T-helper 1 cell treated with Interleukin-12 subunit alpha and Interleukin-12 subunit beta and Interleukin-4 antibody, amounts not matched to agents 30 μg/mL and 1 μg/mL, for 36 hours (primary cell): ENCODE data around the gene AMPD2.

Source experiments
- H3K27ac Mint-ChIP-seq: one replicate; pipeline ENCODE4 v1.8.0; 2021; ENCODE audit warnings: mild to moderate bottlenecking, mixed read lengths
- H3K27me3 Mint-ChIP-seq: one replicate; pipeline ENCODE4 v1.8.0; 2021; ENCODE audit warnings: low read depth, mixed read lengths
- H3K36me3 Mint-ChIP-seq: one replicate; pipeline ENCODE4 v1.8.0; 2021; ENCODE audit warnings: low read depth, mixed read lengths
- H3K4me1 Mint-ChIP-seq: one replicate; pipeline ENCODE4 v1.8.0; 2021; ENCODE audit warnings: low read depth, mixed read lengths
- H3K4me3 Mint-ChIP-seq: one replicate; pipeline ENCODE4 v1.8.0; 2021; ENCODE audit warnings: mild to moderate bottlenecking, moderate library complexity, mixed read lengths
- H3K9me3 Mint-ChIP-seq: one replicate; pipeline ENCODE4 v1.8.0; 2021; ENCODE audit warnings: mixed read lengths

AMPD2 gene

DNA sequence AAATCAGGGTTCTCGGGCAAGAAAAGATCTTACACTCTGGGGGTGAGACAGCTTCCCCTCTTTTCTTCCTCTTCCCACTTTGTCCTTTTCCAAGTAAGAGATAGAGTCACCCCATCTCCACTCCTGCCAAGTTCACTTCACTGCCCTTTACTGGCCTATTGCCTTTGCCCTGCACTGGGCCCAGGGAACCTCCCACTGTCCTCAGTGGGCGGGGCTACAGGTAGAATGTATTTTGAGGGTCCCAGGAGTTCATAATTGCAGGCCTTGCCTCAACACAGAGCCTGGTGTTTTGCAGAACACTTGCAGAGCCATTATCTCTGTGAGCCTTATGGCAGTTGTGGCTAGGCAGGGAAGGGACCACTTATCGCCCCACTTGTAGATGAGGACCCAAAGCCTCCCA lies 3.3 kb downstream of the AMPD2 start:
- Mint-ChIP-seq H3K4me1 (peaks cover 49% of the 10 kb centered on the region), H3K4me3 (peak overlapping the region; percentile 7), H3K9me3 (no peaks in the 10 kb centered on the region), H3K27ac (no peak overlapping the region), H3K27me3 (no peaks in the 10 kb centered on the region), H3K36me3 (peaks cover 19% of the 10 kb centered on the region)

DNA sequence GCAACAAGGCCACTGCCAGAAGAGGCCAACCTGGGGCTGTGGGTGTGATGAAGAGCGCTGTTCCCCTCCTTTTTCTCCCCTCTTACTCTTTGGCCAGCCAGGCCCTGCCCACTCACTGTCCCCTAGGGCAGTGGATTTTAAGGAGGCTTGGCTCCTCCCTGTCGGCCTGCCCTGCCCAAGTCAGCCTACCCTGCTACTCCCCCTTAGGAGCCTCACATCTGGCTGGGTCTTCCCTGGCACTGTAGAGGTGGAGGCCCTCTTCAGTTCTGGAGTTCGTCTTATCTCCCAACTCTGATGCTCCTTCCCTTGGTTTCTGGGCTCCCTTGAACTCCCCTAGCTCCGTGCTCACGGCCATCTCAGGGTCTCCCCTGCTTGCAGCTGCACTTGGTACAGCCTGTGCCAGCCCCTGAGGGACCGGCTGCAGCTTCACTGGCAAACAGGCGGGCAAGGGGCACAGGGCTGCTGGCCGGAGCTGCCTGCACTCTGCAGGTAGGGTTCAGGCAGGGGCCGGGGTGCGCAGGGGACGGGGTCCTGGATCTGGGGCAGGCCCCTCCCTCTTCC lies 4.0 kb downstream of the AMPD2 start:
- Mint-ChIP-seq H3K9me3 (no peaks in the 10 kb centered on the region), H3K27me3 (no peaks in the 10 kb centered on the region), H3K27ac (peak overlapping the region; percentile 81), H3K4me1 (peaks cover 46% of the 10 kb centered on the region), H3K36me3 (peaks cover 21% of the 10 kb centered on the region), H3K4me3 (peak overlapping the region; percentile 66)

DNA sequence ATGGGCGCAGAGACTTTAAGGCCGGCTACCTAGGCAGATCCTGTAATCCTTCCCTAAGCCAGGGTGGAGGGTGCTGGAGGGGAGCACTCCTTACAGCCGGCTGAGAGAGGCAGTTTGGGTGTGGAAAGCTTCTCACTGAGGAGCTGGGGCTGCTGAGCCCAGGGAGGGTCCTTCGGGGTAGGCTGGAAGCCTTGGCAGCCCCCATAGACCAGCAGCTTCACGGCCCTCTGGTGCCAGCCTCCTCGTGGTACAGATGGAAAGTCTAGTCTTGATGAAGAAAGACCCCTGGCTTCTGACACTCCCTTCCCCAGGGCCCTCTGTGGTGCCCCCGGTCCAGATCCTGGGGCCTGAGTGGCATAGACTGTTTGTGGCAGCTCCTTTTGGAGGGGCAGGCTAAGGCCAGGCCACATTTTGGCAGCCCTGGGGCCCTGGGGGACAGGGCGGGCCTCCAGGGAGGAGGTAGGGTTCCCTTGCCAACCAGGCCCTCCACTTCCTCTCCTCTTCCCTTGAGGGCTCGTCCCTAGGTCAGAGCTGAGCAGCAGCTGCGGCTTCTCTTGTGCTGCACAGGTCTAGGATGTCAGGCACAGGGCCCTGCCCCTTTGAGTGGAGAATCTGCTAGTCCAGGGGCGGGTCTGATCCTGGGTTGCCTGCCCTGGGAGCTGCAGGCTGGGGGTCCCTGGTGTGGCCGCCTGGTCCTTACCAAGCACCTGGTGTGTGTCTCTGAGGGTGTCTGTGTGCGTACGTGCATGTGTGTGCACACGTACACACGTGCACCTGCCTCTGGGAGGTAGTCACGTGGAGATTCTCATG lies 4.8 kb downstream of the AMPD2 start:
- Mint-ChIP-seq H3K4me1 (peaks cover 39% of the 10 kb centered on the region), H3K4me3 (peak overlapping the region; percentile 31), H3K27me3 (no peaks in the 10 kb centered on the region), H3K36me3 (peaks cover 20% of the 10 kb centered on the region), H3K27ac (peak overlapping the region; percentile 81), H3K9me3 (no peaks in the 10 kb centered on the region)

DNA sequence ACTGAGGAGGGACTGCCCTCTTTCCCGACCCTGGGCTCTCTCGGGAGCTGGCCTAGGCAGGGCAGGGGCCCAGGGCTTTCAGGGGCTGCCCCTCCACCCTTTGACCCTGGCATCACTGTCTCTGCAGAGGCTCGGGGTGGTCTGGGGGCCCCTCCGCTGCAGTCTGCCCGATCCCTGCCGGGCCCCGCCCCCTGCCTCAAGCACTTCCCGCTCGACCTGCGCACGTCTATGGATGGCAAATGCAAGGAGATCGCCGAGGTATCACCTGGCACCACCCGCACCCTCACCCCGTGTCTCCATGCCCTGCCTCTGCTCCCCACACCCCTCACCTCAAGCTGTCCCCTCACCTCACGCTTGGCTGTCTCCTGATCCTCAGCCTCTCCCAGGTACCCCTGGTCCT lies 5.5 kb downstream of the AMPD2 start:
- Mint-ChIP-seq H3K9me3 (no peaks in the 10 kb centered on the region), H3K36me3 (peaks cover 22% of the 10 kb centered on the region), H3K27me3 (no peaks in the 10 kb centered on the region), H3K4me3 (no peak overlapping the region), H3K4me1 (peaks cover 37% of the 10 kb centered on the region), H3K27ac (no peak overlapping the region)

DNA sequence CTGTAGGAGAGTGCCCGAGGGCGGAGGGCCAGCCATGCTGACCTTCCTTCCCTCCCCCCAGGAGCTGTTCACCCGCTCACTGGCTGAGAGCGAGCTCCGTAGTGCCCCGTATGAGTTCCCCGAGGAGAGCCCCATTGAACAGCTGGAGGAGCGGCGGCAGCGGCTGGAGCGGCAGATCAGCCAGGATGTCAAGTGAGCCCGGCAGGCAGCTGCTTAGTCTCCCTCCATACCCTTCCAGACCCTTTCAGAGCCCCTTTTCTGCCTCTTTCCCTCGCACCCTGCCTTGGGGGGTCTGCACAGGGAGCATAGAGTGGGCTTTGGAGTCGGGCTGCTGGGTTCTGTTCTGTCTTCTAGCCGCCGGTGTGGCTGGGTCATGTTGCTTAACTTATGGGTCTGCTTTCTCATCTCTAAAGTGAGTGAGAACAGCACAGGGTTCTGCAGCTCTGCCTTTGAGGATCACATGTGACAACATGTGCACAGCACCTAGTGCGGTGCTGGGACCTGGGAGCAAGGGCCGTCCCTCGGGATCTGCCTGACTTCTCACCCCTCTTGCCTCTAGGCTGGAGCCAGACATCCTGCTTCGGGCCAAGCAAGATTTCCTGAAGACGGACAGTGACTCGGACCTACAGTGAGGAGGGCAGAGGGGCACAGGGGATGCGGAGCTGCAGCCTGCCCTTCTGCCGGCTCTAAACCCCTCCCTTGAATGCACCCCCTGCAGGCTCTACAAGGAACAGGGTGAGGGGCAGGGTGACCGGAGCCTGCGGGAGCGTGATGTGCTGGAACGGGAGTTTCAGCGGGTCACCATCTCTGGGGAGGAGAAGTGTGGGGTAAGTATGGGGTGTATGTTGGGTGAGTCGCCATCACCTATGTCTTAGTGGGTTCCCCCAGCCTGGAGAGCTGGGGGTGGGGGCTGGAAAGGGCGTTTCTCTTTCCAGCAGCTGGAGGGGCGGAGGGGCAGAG lies 6.2 kb downstream of the AMPD2 start:
- Mint-ChIP-seq H3K9me3 (no peaks in the 10 kb centered on the region), H3K36me3 (peaks cover 22% of the 10 kb centered on the region), H3K4me3 (no peak overlapping the region), H3K4me1 (peaks cover 37% of the 10 kb centered on the region), H3K27ac (no peak overlapping the region), H3K27me3 (no peaks in the 10 kb centered on the region)

DNA sequence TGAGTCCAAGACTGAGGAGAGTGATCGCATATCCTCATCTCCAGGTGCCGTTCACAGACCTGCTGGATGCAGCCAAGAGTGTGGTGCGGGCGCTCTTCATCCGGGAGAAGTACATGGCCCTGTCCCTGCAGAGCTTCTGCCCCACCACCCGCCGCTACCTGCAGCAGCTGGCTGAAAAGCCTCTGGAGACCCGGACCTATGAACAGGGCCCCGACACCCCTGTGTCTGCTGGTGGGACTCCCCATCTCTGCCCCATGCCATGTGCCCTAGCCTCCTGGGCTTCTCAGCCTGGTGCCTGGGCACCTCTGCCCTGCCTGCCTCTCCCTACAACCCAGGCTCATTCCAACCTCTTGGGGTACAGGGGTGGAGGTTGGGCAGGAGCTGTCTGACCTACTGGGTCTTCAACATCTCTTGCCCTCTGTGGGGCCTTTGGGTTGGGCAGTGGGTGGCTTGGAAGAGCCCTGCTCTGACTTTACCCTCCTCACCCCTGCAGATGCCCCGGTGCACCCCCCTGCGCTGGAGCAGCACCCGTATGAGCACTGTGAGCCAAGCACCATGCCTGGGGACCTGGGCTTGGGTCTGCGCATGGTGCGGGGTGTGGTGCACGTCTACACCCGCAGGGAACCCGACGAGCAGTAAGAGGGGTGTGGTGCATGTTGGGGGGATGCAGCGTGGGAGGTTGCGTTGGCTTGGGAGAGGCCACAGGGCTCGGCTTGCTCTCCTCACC lies 7.2 kb downstream of the AMPD2 start:
- no peak overlapping the region for H3K4me3 Mint-ChIP-seq
- no peak overlapping the region for H3K27ac Mint-ChIP-seq
- peaks cover 22% of the 10 kb centered on the region for H3K36me3 Mint-ChIP-seq
- peaks cover 31% of the 10 kb centered on the region for H3K4me1 Mint-ChIP-seq
- no peaks in the 10 kb centered on the region for H3K27me3 Mint-ChIP-seq
- no peaks in the 10 kb centered on the region for H3K9me3 Mint-ChIP-seq

DNA sequence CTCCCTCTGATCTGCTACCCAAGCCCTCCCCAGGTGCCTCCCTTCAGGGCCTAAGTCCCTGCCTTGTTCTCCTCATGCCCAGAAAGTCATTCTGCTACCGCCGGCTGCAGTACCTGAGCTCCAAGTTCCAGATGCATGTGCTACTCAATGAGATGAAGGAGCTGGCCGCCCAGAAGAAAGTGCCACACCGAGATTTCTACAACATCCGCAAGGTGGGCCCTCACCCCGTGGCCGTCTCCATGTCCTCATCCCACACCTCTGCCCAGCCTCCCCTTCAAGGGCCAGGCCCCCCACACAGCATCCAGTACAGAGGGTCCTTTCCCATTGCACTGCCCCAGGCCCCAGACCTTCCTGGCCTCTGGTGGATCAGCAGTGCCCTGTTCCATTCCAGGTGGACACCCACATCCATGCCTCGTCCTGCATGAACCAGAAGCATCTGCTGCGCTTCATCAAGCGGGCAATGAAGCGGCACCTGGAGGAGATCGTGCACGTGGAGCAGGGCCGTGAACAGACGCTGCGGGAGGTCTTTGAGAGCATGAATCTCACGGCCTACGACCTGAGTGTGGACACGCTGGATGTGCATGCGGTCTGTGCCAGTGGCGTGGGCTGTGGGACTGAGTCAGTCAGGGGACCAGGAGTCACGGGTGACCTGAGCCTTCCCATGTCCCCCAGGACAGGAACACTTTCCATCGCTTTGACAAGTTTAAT lies 8.2 kb downstream of the AMPD2 start:
- H3K27ac Mint-ChIP-seq = no peak overlapping the region
- no peak overlapping the region for H3K4me3 Mint-ChIP-seq
- H3K4me1 Mint-ChIP-seq = peaks cover 21% of the 10 kb centered on the region
- no peaks in the 10 kb centered on the region for H3K27me3 Mint-ChIP-seq
- H3K36me3 Mint-ChIP-seq = peaks cover 24% of the 10 kb centered on the region
- H3K9me3 Mint-ChIP-seq = no peaks in the 10 kb centered on the region

DNA sequence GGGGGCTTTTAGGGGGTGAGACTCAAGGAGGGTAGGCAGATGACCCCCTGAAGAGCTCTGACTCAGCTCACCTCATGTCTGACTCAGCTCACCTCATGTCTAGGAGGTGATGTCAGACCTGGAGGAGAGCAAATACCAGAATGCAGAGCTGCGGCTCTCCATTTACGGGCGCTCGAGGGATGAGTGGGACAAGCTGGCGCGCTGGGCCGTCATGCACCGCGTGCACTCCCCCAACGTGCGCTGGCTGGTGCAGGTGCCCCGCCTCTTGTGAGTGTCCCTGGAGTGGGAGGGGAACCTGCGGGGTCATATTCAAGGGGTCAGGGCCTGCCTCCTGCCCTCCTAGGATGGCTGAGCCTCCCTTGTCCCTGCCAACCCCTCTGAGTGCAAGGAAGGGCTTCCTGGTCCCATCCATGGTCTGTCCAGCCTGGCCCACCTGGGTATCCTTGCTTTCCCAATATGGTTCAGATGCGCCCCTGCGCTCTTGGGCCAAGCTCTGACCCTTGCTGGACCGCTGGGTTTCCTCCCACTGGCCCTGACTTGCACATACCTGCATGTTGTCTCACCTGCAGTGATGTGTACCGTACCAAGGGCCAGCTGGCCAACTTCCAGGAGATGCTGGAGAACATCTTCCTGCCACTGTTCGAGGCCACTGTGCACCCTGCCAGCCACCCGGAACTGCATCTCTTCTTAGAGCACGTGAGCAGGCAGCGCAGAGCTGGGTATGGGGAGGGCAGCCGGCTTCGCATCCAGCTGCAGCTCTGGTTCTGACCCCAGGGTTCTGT lies 9.1 kb downstream of the AMPD2 start:
- peaks cover 13% of the 10 kb centered on the region for H3K4me1 Mint-ChIP-seq
- H3K9me3 Mint-ChIP-seq = no peaks in the 10 kb centered on the region
- no peak overlapping the region for H3K4me3 Mint-ChIP-seq
- no peak overlapping the region for H3K27ac Mint-ChIP-seq
- no peaks in the 10 kb centered on the region for H3K27me3 Mint-ChIP-seq
- H3K36me3 Mint-ChIP-seq = peaks cover 24% of the 10 kb centered on the region

DNA sequence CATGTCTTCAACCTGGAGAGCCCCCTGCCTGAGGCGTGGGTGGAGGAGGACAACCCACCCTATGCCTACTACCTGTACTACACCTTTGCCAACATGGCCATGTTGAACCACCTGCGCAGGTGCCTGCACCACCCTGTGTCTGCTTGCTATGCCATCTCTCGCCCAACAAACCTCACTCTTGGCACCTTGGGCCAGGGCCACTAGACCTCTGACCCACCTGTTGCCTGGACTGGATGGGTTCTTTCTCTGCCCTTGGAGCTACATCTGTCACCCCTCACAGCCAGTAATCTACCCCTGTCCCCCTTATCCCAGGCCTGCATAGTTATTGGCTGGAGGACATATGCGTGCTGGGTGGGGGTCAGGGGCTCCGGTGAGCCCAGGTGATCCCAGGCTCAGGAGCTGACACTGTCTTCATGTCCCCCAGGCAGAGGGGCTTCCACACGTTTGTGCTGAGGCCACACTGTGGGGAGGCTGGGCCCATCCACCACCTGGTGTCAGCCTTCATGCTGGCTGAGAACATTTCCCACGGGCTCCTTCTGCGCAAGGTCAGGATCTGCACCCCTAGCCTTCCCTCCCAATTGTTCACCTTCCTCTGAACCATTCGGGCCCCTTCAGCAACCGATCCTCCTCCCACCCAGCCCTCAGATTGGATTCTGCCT lies 9.9 kb downstream of the AMPD2 start:
- Mint-ChIP-seq H3K4me3 (no peak overlapping the region), H3K9me3 (no peaks in the 10 kb centered on the region), H3K4me1 (peaks cover 9% of the 10 kb centered on the region), H3K36me3 (peaks cover 24% of the 10 kb centered on the region), H3K27ac (no peak overlapping the region), H3K27me3 (no peaks in the 10 kb centered on the region)

DNA sequence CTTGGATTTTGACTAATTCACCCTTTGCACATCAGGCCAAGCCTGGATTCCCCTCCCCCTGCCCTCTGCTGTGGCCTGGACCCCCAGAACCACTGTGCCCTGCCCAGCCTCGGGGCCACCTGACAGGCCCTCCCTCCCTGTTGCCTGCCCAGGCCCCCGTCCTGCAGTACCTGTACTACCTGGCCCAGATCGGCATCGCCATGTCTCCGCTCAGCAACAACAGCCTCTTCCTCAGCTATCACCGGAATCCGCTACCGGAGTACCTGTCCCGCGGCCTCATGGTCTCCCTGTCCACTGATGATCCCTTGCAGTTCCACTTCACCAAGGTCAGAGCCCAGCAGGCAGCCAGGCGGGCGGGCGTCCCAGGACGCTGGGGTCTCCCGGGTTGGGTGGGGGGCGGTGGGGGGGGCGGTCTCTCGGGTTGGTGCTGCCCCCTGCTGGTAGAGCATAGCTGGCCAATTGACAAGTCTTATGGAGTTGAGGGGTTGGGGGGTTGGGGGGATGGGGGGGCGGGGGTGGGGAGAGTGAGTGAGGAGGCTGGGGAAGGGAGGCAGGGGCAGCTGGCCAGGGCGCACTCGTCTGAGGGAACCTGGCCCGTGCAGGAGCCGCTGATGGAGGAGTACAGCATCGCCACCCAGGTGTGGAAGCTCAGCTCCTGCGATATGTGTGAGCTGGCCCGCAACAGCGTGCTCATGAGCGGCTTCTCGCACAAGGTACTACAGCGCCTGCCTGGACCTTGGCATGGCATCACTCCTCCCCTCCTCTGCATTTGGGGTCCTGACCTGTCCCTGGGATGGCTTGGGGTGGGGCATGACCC lies 10.7 kb downstream of the AMPD2 start:
- no peak overlapping the region for H3K27ac Mint-ChIP-seq
- no peak overlapping the region for H3K4me3 Mint-ChIP-seq
- peaks cover 24% of the 10 kb centered on the region for H3K36me3 Mint-ChIP-seq
- H3K9me3 Mint-ChIP-seq = no peaks in the 10 kb centered on the region
- peaks cover 10% of the 10 kb centered on the region for H3K4me1 Mint-ChIP-seq
- H3K27me3 Mint-ChIP-seq = no peaks in the 10 kb centered on the region

DNA sequence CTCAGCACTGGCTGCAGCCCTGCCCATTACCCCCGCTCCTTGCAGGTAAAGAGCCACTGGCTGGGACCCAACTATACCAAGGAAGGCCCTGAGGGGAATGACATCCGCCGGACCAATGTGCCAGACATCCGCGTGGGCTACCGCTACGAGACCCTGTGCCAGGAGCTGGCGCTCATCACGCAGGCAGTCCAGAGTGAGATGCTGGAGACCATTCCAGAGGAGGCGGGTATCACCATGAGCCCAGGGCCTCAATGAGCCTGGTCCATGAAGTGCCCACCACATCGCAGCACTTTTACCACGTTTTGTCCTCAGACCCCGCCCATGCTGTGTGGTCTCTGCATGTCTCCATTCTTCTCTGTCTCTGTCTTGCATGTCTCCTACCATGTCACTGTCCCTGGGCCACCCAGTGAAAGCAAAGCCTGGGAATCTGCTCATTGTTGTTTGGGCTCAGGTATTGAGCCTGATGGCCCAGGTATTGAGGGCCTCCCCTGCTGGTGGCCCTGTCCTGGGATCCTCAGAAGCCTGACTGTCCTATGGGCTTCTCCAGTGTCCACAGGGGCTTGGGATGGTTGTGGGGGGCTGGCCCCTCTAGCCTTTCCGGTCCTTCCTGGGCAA lies 11.4 kb downstream of the AMPD2 start:
- H3K9me3 Mint-ChIP-seq = no peaks in the 10 kb centered on the region

More for the DNA sequence above, 11.4 kb downstream of the AMPD2 start:
- H3K36me3 Mint-ChIP-seq = peaks cover 22% of the 10 kb centered on the region
- H3K4me1 Mint-ChIP-seq = peaks cover 8% of the 10 kb centered on the region
- H3K27ac Mint-ChIP-seq = no peak overlapping the region
- H3K4me3 Mint-ChIP-seq = no peak overlapping the region
- no peaks in the 10 kb centered on the region for H3K27me3 Mint-ChIP-seq
